Activated T-helper 17 cell treated with anti-CD3 and anti-CD28 coated beads, Interleukin-2, amount 50 U/mL, for 72 hours (primary cell): Measurements from ENCODE around the gene VPS13D. TPM values are rescaled to one million over a fixed set of nuclear protein-coding genes. Genes with fewer than 3 reads are reported as not detected.

Experiments used
- ATAC-seq: fragments of 150-1000 bp; cut with Tn5 transposase; replicated peaks from 2 replicates; pipeline ENCODE4 v1.10.0; 2021; ENCODE audit warnings: mild to moderate bottlenecking, moderate library complexity
- H3K27ac Mint-ChIP-seq: one replicate; pipeline ENCODE4 v1.8.0; 2022; ENCODE audit warnings: mixed read lengths
- H3K27me3 Mint-ChIP-seq: one replicate; pipeline ENCODE4 v1.8.0; 2022; ENCODE audit warnings: mixed read lengths
- H3K36me3 Mint-ChIP-seq: one replicate; pipeline ENCODE4 v1.8.0; 2022; ENCODE audit warnings: low read depth, mild to moderate bottlenecking, mixed read lengths
- H3K4me1 Mint-ChIP-seq: one replicate; pipeline ENCODE4 v1.8.0; 2022; ENCODE audit warnings: mixed read lengths
- H3K4me3 Mint-ChIP-seq: one replicate; pipeline ENCODE4 v1.8.0; 2022; ENCODE audit warnings: mild to moderate bottlenecking, mixed read lengths
- H3K9me3 Mint-ChIP-seq: one replicate; pipeline ENCODE4 v1.8.0; 2022; ENCODE audit warnings: mixed read lengths
- total RNA-seq, 2 donors: library from RNA; stranded (reverse); gene quantifications; one replicate each; pipeline ENCODE4 v1.2.3, GENCODE V29; 2022

Gene VPS13D
- total RNA-seq, 2 donors from 2014 or later, result 30.4 to 35.6 TPM

GRCh38 chr1:12437629-12438028 is 207.8 kb downstream of the VPS13D start:
- H3K27ac Mint-ChIP-seq, result peak overlapping the region; percentile 98

GRCh38 chr1:12438349-12438924 is 208.6 kb downstream of the VPS13D start:
- ATAC-seq, result peak; percentile 44
- Mint-ChIP-seq H3K4me3 (peak overlapping the region; percentile 65), H3K27me3 (no peaks in the 10 kb centered on the region), H3K36me3 (peaks cover 65% of the 10 kb centered on the region), H3K4me1 (peaks cover 54% of the 10 kb centered on the region), H3K9me3 (no peaks in the 10 kb centered on the region), H3K27ac (peak overlapping the region; percentile 81)

More at GRCh38 chr1:12437629-12438028, 207.8 kb downstream of the VPS13D start:
- Mint-ChIP-seq H3K36me3 (peaks cover 58% of the 10 kb centered on the region), H3K9me3 (no peaks in the 10 kb centered on the region), H3K4me3 (peak overlapping the region; percentile 65), H3K27me3 (no peaks in the 10 kb centered on the region), H3K4me1 (peaks cover 55% of the 10 kb centered on the region)
- no peak for ATAC-seq

- H3K36me3 Mint-ChIP-seq, result peaks cover 64% of the 10 kb centered on the region
Measured at GRCh38 chr1:12439073-12439472, 209.2 kb downstream of the VPS13D start.

GRCh38 chr1:12441414-12442105 is 211.7 kb downstream of the VPS13D start:
- Mint-ChIP-seq H3K27ac (no peak overlapping the region), H3K4me1 (peaks cover 37% of the 10 kb centered on the region), H3K27me3 (no peaks in the 10 kb centered on the region), H3K4me3 (no peak overlapping the region), H3K9me3 (no peaks in the 10 kb centered on the region), H3K36me3 (peaks cover 62% of the 10 kb centered on the region)
- no peak for ATAC-seq

More at GRCh38 chr1:12439073-12439472, 209.2 kb downstream of the VPS13D start:
- Mint-ChIP-seq H3K27me3 (no peaks in the 10 kb centered on the region), H3K9me3 (no peaks in the 10 kb centered on the region), H3K4me1 (peaks cover 48% of the 10 kb centered on the region), H3K27ac (peak overlapping the region; percentile 81), H3K4me3 (peak overlapping the region; percentile 65)
- no peak for ATAC-seq

- peak; percentile 22 for ATAC-seq
- no peak overlapping the region for H3K27ac Mint-ChIP-seq
Measured at GRCh38 chr1:12442217-12442616, 212.4 kb downstream of the VPS13D start.

GRCh38 chr1:12443151-12443550 is 213.3 kb downstream of the VPS13D start:
- H3K27ac Mint-ChIP-seq, result no peak overlapping the region
- no peak overlapping the region for H3K4me3 Mint-ChIP-seq
- no peaks in the 10 kb centered on the region for H3K9me3 Mint-ChIP-seq
- no peaks in the 10 kb centered on the region for H3K27me3 Mint-ChIP-seq
- no peak for ATAC-seq
- H3K4me1 Mint-ChIP-seq, result peaks cover 31% of the 10 kb centered on the region
- H3K36me3 Mint-ChIP-seq, result peaks cover 54% of the 10 kb centered on the region

More at GRCh38 chr1:12442217-12442616, 212.4 kb downstream of the VPS13D start:
- H3K36me3 Mint-ChIP-seq, result peaks cover 57% of the 10 kb centered on the region
- no peak overlapping the region for H3K4me3 Mint-ChIP-seq
- H3K27me3 Mint-ChIP-seq, result no peaks in the 10 kb centered on the region
- H3K9me3 Mint-ChIP-seq, result no peaks in the 10 kb centered on the region
- H3K4me1 Mint-ChIP-seq, result peaks cover 33% of the 10 kb centered on the region

GRCh38 chr1:12444329-12444841 is 214.6 kb downstream of the VPS13D start:
- H3K9me3 Mint-ChIP-seq, result no peaks in the 10 kb centered on the region
- no peak for ATAC-seq
- H3K36me3 Mint-ChIP-seq, result peaks cover 46% of the 10 kb centered on the region
- no peak overlapping the region for H3K27ac Mint-ChIP-seq
- no peak overlapping the region for H3K4me3 Mint-ChIP-seq
- H3K4me1 Mint-ChIP-seq, result peaks cover 31% of the 10 kb centered on the region
- H3K27me3 Mint-ChIP-seq, result no peaks in the 10 kb centered on the region

- H3K4me3 Mint-ChIP-seq, result no peak overlapping the region
- no peak overlapping the region for H3K27ac Mint-ChIP-seq
- no peaks in the 10 kb centered on the region for H3K27me3 Mint-ChIP-seq
- no peak for ATAC-seq
- H3K36me3 Mint-ChIP-seq, result peaks cover 43% of the 10 kb centered on the region
- peaks cover 31% of the 10 kb centered on the region for H3K4me1 Mint-ChIP-seq
- no peaks in the 10 kb centered on the region for H3K9me3 Mint-ChIP-seq
Measured at GRCh38 chr1:12445257-12445656, 215.4 kb downstream of the VPS13D start.

GRCh38 chr1:12446593-12446992 is 216.8 kb downstream of the VPS13D start:
- peaks cover 34% of the 10 kb centered on the region for H3K4me1 Mint-ChIP-seq
- no peaks in the 10 kb centered on the region for H3K9me3 Mint-ChIP-seq
- H3K36me3 Mint-ChIP-seq, result peaks cover 48% of the 10 kb centered on the region
- H3K27me3 Mint-ChIP-seq, result no peaks in the 10 kb centered on the region
- no peak overlapping the region for H3K27ac Mint-ChIP-seq
- H3K4me3 Mint-ChIP-seq, result no peak overlapping the region
- ATAC-seq, result no peak

GRCh38 chr1:12447307-12447706 is 217.5 kb downstream of the VPS13D start:
- Mint-ChIP-seq H3K4me3 (no peak overlapping the region), H3K9me3 (no peaks in the 10 kb centered on the region), H3K27ac (no peak overlapping the region), H3K36me3 (peaks cover 52% of the 10 kb centered on the region), H3K27me3 (no peaks in the 10 kb centered on the region), H3K4me1 (peaks cover 34% of the 10 kb centered on the region)
- no peak for ATAC-seq

- H3K9me3 Mint-ChIP-seq, result no peaks in the 10 kb centered on the region
- H3K27me3 Mint-ChIP-seq, result no peaks in the 10 kb centered on the region
- peaks cover 40% of the 10 kb centered on the region for H3K4me1 Mint-ChIP-seq
- peak overlapping the region; percentile 91 for H3K27ac Mint-ChIP-seq
- H3K36me3 Mint-ChIP-seq, result peaks cover 47% of the 10 kb centered on the region
- no peak for ATAC-seq
- H3K4me3 Mint-ChIP-seq, result peak overlapping the region; percentile 70
Measured at GRCh38 chr1:12447849-12448312, 218.1 kb downstream of the VPS13D start.

- H3K4me3 Mint-ChIP-seq, result peak overlapping the region; percentile 70
- no peaks in the 10 kb centered on the region for H3K9me3 Mint-ChIP-seq
- peaks cover 48% of the 10 kb centered on the region for H3K4me1 Mint-ChIP-seq
- peaks cover 39% of the 10 kb centered on the region for H3K36me3 Mint-ChIP-seq
- no peaks in the 10 kb centered on the region for H3K27me3 Mint-ChIP-seq
- ATAC-seq, result peak; percentile 6
- peak overlapping the region; percentile 91 for H3K27ac Mint-ChIP-seq
Measured at GRCh38 chr1:12448746-12449177, 218.9 kb downstream of the VPS13D start.

GRCh38 chr1:12450090-12450755 is 220.4 kb downstream of the VPS13D start:
- H3K36me3 Mint-ChIP-seq, result peaks cover 31% of the 10 kb centered on the region
- no peaks in the 10 kb centered on the region for H3K27me3 Mint-ChIP-seq
- peaks cover 52% of the 10 kb centered on the region for H3K4me1 Mint-ChIP-seq
- peak overlapping the region; percentile 91 for H3K27ac Mint-ChIP-seq
- no peak for ATAC-seq
- no peaks in the 10 kb centered on the region for H3K9me3 Mint-ChIP-seq
- peak overlapping the region; percentile 70 for H3K4me3 Mint-ChIP-seq

GRCh38 chr1:12450756-12451559 is 221.1 kb downstream of the VPS13D start:
- H3K27ac Mint-ChIP-seq, result peak overlapping the region; percentile 2
- H3K9me3 Mint-ChIP-seq, result no peaks in the 10 kb centered on the region
- H3K27me3 Mint-ChIP-seq, result no peaks in the 10 kb centered on the region
- peaks cover 32% of the 10 kb centered on the region for H3K36me3 Mint-ChIP-seq
- no peak for ATAC-seq
- peak overlapping the region; percentile 70 for H3K4me3 Mint-ChIP-seq
- peaks cover 52% of the 10 kb centered on the region for H3K4me1 Mint-ChIP-seq
